GM21529 (cell line): Measurements from ENCODE around the gene XPO4.
A peak's percentile ranks its signal among the peaks of the same experiment; 100 is the strongest.
"Not testable (repeated sequence)": the region's sequence is repeated elsewhere in the genome, so short reads cannot be mapped to it uniquely, and the experiment has no call there.

Source experiments
- ATAC-seq: cut with Tn5 transposase; IDR thresholded peaks from one replicate; pipeline ENCODE4 v1.9.1; 2021; ENCODE audit not compliant: unreplicated experiment

Gene XPO4

GRCh38 chr13:20902438-20903163 is at the start of gene XPO4:
Gene XPO4, minus strand, starts transcription at chr13:20902746. Its CDS starts 8 bp downstream, at chr13:20902738.
- ATAC-seq, result peak; percentile 91

- not testable (repeated sequence) for ATAC-seq
Measured at GRCh38 chr13:20948001-20948400, 45.5 kb upstream of the XPO4 start.

GRCh38 chr13:20945952-20946383 is 43.4 kb upstream of the XPO4 start:
- no peak for ATAC-seq

- ATAC-seq, result no peak
Measured at GRCh38 chr13:20942938-20943559, 40.5 kb upstream of the XPO4 start.

GRCh38 chr13:20940511-20940910 is 38.0 kb upstream of the XPO4 start:
- not testable (repeated sequence) for ATAC-seq

GRCh38 chr13:20940083-20940482 is 37.5 kb upstream of the XPO4 start:
- no peak for ATAC-seq

GRCh38 chr13:20939662-20940061 is 37.1 kb upstream of the XPO4 start:
- no peak for ATAC-seq

GRCh38 chr13:20938302-20938701 is 35.8 kb upstream of the XPO4 start:
- no peak for ATAC-seq

GRCh38 chr13:20927596-20928257 is 25.2 kb upstream of the XPO4 start:
- ATAC-seq, result no peak

- ATAC-seq, result not testable (repeated sequence)
Measured at GRCh38 chr13:20925395-20925790, 22.8 kb upstream of the XPO4 start.

- no peak for ATAC-seq
Measured at GRCh38 chr13:20924758-20925394, 22.3 kb upstream of the XPO4 start.

- no peak for ATAC-seq
Measured at GRCh38 chr13:20923272-20923671, 20.7 kb upstream of the XPO4 start.

GRCh38 chr13:20921572-20921971 is 19.0 kb upstream of the XPO4 start:
- ATAC-seq, result no peak

- ATAC-seq, result not testable (repeated sequence)
Measured at GRCh38 chr13:20915676-20916075, 13.1 kb upstream of the XPO4 start.

- no peak for ATAC-seq
Measured at GRCh38 chr13:20911037-20911436, 8.5 kb upstream of the XPO4 start.

- no peak for ATAC-seq
Measured at GRCh38 chr13:20908714-20909497, 6.4 kb upstream of the XPO4 start.

GRCh38 chr13:20904908-20905307 is 2.4 kb upstream of the XPO4 start:
- no peak for ATAC-seq

- ATAC-seq, result no peak
Measured at GRCh38 chr13:20903164-20903475, 574 bp upstream of the XPO4 start.

- peak; percentile 35 for ATAC-seq
Measured at GRCh38 chr13:20901668-20902437, 693 bp downstream of the XPO4 start.

- no peak for ATAC-seq
Measured at GRCh38 chr13:20894245-20894644, 8.3 kb downstream of the XPO4 start.
